Ectodermal cell (in vitro differentiated cells): Measurements from ENCODE around the gene PCDHGA6. TPM values are rescaled to one million over a fixed set of nuclear protein-coding genes. Genes with fewer than 3 reads are reported as not detected.
"Not testable (repeated sequence)": the region's sequence is repeated elsewhere in the genome, so short reads cannot be mapped to it uniquely, and the experiment has no call there.

ENCODE experiments used
- H3K27ac ChIP-seq: 2 replicates; pipeline ENCODE4 v1.7.0; 2013; ENCODE audit warnings: mild to moderate bottlenecking, low read depth, low read length; ENCODE audit not compliant: insufficient read depth, poor library complexity, severe bottlenecking
- H3K27me3 ChIP-seq: 2 replicates; pipeline ENCODE4 v1.7.0; 2013; ENCODE audit warnings: mild to moderate bottlenecking, low read length; ENCODE audit not compliant: insufficient read depth, control insufficient read depth, poor library complexity, severe bottlenecking
- H3K36me3 ChIP-seq: one replicate; pipeline ENCODE4 v1.7.0; 2013; ENCODE audit warnings: low read length; ENCODE audit not compliant: control insufficient read depth, insufficient read depth
- H3K4me1 ChIP-seq: one replicate; pipeline ENCODE4 v1.7.0; 2013; ENCODE audit warnings: low read length; ENCODE audit not compliant: control insufficient read depth, insufficient read depth
- H3K4me3 ChIP-seq: 2 replicates; pipeline ENCODE4 v1.7.0; 2013; ENCODE audit warnings: low read depth, low read length, control low read depth; ENCODE audit not compliant: insufficient read depth
- H3K9me3 ChIP-seq: 2 replicates; pipeline ENCODE4 v1.7.0; 2013; ENCODE audit warnings: mild to moderate bottlenecking, low read length, moderate library complexity; ENCODE audit not compliant: control insufficient read depth
- WGBS, 2 experiments: methylation state at CpG; one replicate each; pipeline ENCODE4 v1.1.7; 2013; ENCODE audit warnings: missing lambda C conversion rate in 2 of 2; 5-methylcytosine and 5-hydroxymethylcytosine counted together
- polyA plus RNA-seq, 4 experiments: library from polyadenylated mRNA; stranded (reverse); fragments of 50-300 nt; gene quantifications; one replicate each; pipeline ENCODE4 v1.2.3, GENCODE V29; 2013

The PCDHGA6 gene
- polyA plus RNA-seq (2013, experiment 1 of 4): 0.70 TPM
- polyA plus RNA-seq (2013, experiment 2 of 4): 0.92 TPM
- polyA plus RNA-seq (2013, experiment 3 of 4): 0.32 TPM
- polyA plus RNA-seq (2013, experiment 4 of 4): 0.57 TPM

DNA sequence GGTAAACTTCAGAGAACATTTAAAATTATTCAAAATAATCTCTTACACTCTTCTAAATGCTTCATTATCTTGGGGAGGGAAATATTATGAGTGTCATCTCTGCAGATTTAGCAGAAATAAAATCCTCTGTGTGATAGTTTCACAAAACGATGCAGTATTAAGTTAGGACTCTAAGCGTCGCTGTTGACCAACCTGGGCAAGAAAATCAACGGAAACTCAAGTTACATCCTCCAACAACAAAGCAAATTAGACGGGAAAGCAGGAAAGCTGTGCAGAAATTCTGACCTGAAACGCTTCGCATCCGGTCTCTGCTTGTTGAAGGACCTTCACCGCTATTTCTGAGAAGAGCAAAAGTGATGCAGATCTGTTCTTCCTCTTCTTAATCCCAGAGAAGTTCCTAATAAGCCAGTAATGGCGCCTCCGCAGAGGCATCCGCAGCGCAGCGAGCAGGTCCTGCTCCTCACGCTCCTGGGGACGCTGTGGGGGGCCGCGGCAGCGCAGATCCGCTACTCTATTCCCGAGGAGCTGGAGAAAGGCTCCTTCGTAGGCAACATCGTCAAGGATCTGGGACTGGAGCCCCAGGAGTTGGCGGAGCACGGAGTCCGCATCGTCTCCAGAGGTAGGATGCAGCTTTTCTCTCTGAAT, at the start of gene PCDHGA6:
PCDHGA6 (plus strand) TSS at position 219 of the 645 bp plus-strand sequence; CDS start at position 412, 193 bp downstream.
- H3K9me3 ChIP-seq: peaks cover 10% of the 10 kb centered on the region
- H3K4me1 ChIP-seq: no peaks in the 10 kb centered on the region
- H3K27ac ChIP-seq: no peak within 1 kb of the TSS
- H3K4me3 ChIP-seq: no peak within 1 kb of the TSS
- no peaks in the 10 kb centered on the region for H3K27me3 ChIP-seq
- H3K36me3 ChIP-seq: no peaks in the 10 kb centered on the region
- WGBS, 2 experiments: 94% methylated on average over 27 of the region's 27 CpGs

DNA sequence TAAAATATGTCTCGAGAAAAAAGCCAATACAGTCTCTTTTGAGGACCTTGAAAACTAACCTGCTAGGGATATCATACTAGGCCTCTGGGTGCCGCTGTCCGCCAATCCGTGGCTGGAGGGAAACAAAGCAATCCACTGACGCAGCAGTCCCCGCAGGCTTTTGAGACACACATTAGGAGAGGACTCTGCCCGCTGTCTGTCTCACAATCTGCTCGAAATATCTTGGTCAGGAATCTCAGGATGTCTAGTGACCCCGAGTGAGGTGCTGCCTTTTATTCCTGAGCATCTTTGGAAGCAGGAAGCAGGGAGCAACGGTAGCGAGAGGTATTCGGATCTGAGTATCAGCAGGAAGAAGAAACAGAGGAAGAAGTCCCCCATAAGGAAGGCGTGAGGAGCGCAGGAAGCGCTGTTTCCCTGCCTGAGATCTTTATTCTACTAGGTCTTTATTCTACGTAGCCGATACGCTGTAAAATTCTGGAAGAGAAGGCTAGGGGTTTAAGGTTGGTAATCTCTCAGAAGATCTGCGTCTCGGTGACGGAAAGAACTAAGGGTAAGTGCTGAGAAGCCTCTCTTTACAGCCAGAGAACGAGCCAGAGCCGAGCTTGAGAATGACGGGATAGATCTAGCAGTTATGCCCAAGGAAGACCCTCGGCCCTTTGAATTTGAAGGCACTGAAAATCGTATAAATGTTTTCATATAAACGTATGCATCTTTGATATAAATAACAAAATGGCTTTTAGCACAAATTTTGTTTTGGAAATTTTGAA, 47.4 kb upstream of the PCDHGA6 start:
- no peaks in the 10 kb centered on the region for H3K27me3 ChIP-seq
- peaks cover 2% of the 10 kb centered on the region for H3K9me3 ChIP-seq
- WGBS, 2 experiments: 77 to 83% methylated on average over 27 of the region's 27 CpGs
- no peaks in the 10 kb centered on the region for H3K36me3 ChIP-seq
- no peak overlapping the region for H3K4me3 ChIP-seq
- no peaks in the 10 kb centered on the region for H3K4me1 ChIP-seq
- H3K27ac ChIP-seq: no peak overlapping the region

DNA sequence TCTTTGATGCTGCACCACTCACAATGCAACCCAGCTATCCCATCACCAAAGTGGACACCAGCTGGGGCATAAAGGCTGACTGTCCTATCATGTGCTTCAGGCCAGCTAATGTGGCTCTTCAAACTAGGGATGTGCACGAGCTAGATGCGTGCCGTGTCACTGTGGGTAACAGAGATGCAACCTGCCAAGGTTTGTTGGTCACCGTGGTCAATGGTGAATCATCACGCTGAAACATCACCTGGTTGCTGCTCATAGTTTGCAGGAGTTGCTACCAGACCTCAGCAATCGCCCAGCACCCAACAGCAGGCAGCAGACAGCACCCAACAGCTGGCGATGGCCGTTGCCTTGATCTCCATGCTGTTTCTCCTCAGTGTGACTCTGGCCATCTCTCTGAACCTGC, 45.5 kb upstream of the PCDHGA6 start:
- H3K36me3 ChIP-seq: no peaks in the 10 kb centered on the region
- H3K27ac ChIP-seq: no peak overlapping the region
- no peaks in the 10 kb centered on the region for H3K4me1 ChIP-seq
- 89 to 91% methylated on average over 8 of the region's 8 CpGs for WGBS, 2 experiments
- no peaks in the 10 kb centered on the region for H3K9me3 ChIP-seq
- no peak overlapping the region for H3K4me3 ChIP-seq
- H3K27me3 ChIP-seq: no peaks in the 10 kb centered on the region

DNA sequence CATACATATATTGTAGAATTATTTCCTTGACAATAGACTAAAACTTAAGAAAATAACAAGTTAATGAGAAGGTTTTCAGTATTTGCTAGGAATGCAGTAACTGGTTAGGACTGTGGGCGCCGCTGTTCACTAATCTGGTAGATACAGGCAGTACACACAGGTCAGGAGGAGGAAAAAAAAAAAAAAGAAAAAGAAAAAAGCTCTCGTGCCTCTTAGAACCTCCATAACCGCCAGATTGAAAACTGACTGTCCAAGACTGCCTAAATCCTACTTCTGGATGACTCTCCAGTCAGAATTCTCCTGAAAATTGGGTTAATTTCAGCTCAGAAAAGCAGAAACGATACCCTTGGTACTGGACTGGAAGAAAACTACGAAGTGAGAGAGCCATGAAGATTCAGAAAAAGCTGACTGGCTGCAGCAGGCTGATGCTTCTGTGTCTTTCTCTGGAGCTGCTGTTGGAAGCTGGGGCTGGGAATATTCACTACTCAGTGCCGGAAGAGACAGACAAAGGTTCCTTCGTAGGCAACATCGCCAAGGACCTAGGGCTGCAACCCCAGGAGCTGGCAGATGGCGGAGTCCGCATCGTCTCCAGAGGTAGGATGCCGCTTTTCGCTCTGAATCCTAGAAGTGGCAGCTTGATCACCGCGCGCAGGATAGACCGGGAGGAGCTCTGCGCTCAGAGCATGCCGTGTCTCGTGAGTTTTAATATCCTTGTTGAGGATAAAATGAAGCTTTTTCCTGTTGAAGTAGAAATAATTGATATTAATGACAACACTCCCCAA, 43.2 kb upstream of the PCDHGA6 start, which contains the start of gene PCDHGA1:
PCDHGA1 (plus strand) TSS at position 216 of the 782 bp plus-strand sequence.
- no peak within 1 kb of the TSS for H3K27ac ChIP-seq
- no peak within 1 kb of the TSS for H3K4me3 ChIP-seq
- H3K4me1 ChIP-seq: no peaks in the 10 kb centered on the region
- H3K36me3 ChIP-seq: no peaks in the 10 kb centered on the region
- no peaks in the 10 kb centered on the region for H3K9me3 ChIP-seq
- H3K27me3 ChIP-seq: no peaks in the 10 kb centered on the region
- 88 to 89% methylated on average over 21 of the region's 21 CpGs for WGBS, 2 experiments

DNA sequence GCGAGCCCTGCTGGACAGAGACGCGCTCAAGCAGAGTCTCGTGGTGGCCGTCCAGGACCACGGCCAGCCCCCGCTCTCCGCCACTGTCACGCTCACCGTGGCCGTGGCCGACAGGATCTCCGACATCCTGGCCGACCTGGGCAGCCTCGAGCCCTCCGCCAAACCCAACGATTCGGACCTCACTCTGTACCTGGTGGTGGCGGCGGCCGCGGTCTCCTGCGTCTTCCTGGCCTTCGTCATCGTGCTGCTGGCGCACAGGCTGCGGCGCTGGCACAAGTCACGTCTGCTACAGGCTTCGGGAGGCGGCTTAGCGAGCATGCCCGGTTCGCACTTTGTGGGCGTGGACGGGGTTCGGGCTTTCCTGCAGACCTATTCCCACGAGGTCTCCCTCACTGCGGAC, 41.1 kb upstream of the PCDHGA6 start:
- H3K27me3 ChIP-seq, H3K36me3 ChIP-seq, H3K4me3 ChIP-seq, H3K9me3 ChIP-seq, H3K27ac ChIP-seq, H3K4me1 ChIP-seq: not testable (repeated sequence)
- WGBS, 2 experiments: 96% methylated on average over 39 of the region's 39 CpGs

DNA sequence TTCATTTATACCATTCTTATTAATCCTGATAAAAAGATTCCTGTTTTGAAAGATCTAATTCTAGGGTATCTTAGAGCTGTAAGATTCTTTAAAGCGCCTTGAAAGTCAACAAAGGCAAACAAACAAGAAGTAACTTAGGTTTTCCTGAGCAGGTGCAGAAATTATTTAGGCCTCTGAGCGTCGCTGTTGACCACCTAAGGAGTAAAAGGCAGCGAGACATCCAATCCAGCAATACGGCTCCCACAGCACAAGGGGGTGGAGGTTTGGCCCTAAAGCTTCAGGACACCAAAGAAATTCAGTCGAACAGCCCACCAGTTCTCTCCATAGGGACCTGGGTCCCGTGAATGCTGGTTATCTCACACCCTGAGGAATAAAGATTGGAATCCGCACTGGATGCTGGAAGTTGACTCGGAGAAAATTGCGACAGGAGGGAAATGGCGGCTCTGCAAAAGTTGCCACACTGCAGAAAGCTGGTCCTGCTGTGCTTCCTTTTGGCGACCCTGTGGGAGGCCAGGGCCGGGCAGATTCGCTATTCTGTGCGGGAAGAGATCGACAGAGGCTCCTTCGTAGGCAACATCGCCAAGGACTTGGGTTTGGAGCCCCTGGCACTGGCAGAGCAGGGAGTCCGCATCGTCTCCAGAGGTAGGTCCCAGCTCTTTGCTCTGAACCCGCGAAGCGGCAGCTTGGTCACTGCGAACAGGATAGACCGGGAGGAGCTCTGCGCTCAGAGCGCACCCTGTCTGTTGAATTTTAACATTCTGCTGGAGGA, 35.0 kb upstream of the PCDHGA6 start, which contains the start of gene PCDHGA2:
PCDHGA2 (plus strand) TSS at position 223 of the 769 bp plus-strand sequence.
- H3K36me3 ChIP-seq: no peaks in the 10 kb centered on the region
- H3K27me3 ChIP-seq: no peaks in the 10 kb centered on the region
- WGBS, 2 experiments: 81% methylated on average over 27 of the region's 27 CpGs
- no peaks in the 10 kb centered on the region for H3K4me1 ChIP-seq
- H3K4me3 ChIP-seq: no peak within 1 kb of the TSS
- no peaks in the 10 kb centered on the region for H3K9me3 ChIP-seq
- H3K27ac ChIP-seq: no peak within 1 kb of the TSS

DNA sequence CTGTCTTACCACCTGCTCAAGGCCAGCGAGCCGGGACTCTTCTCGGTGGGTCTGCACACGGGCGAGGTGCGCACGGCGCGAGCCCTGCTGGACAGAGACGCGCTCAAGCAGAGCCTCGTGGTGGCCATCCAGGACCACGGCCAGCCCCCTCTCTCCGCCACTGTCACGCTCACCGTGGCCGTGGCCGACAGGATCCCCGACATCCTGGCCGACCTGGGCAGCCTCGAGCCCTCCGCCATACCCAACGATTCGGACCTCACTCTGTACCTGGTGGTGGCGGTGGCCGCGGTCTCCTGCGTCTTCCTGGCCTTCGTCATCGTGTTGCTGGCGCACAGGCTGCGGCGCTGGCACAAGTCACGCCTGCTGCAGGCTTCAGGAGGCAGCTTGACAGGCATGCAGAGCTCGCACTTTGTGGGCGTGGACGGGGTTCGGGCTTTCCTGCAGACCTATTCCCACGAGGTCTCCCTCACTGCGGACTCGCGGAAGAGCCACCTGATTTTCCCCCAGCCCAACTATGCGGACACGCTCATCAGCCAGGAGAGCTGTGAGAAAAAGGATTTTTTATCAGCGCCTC, 32.8 kb upstream of the PCDHGA6 start:
- not testable (repeated sequence) for H3K36me3 ChIP-seq, H3K9me3 ChIP-seq, H3K27me3 ChIP-seq, H3K4me3 ChIP-seq, H3K4me1 ChIP-seq, H3K27ac ChIP-seq
- WGBS, 2 experiments: 96 to 97% methylated on average over 41 to 45 of the region's 45 CpGs

DNA sequence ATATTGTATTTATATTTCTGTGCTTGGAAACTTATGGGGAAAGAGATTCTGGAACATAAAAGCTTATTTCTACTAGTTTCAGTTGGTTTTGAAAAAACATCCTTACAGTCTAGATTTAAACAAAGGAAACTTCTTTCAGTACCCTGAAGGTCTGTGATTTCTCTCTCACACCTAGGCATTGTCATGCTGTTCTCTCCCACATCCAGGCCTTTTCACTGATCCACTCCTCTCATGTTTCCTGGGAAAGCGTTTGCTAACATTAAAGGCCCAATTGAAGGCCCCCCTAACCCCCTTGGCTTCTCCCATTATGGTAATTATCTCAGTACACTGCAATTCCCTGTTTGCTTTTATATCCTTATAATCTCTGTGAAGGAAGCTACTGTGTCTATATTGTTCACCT, 30.9 kb upstream of the PCDHGA6 start:
- no peaks in the 10 kb centered on the region for H3K27me3 ChIP-seq
- WGBS, 2 experiments: 68 to 69% methylated on average over 1 of the region's 1 CpG
- H3K4me3 ChIP-seq: no peak overlapping the region
- no peak overlapping the region for H3K27ac ChIP-seq
- no peaks in the 10 kb centered on the region for H3K36me3 ChIP-seq
- peaks cover 7% of the 10 kb centered on the region for H3K9me3 ChIP-seq
- H3K4me1 ChIP-seq: no peaks in the 10 kb centered on the region

DNA sequence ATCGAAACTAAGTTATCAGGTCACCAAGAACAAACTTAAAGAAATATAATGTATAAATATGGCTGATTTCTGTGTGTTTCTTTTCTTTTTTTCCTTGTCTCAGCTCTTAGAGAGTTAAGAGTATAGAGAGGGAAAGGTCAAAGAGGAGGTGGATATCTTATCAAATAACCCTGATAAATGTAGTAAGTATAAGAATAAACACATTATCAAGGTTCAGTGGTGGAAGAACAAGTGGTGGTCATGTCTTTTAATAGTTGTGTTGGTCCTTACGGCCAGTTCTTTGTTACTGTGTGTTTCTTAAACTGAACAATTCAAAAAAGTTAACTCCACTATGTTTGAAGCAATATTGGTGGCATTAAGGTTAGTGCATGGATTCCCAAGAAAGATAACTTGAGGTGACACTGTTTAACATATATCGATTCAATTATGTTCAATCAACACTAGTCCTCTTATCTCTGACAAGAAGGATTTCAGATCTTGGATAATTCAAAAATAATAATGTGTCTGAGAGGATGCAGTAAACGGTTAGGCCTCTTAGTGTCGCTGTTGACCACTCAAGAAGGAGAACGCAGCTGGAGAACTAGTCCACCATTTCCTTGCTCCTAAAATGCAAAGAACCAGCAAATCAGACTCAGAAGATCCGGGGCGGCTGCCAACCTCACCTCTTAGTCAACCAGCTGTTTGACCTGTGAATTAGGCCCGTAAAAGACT, 30.3 kb upstream of the PCDHGA6 start, which contains the start of gene PCDHGA3:
PCDHGA3 (plus strand) TSS at position 588 of the 711 bp plus-strand sequence. CDS start 205 bp downstream, outside the sequence.
- Histone ChIP-seq H3K4me1 (no peaks in the 10 kb centered on the region), H3K27ac (no peak within 1 kb of the TSS), H3K27me3 (no peaks in the 10 kb centered on the region), H3K36me3 (no peaks in the 10 kb centered on the region), H3K4me3 (peak within 1 kb of the TSS; percentile 35), H3K9me3 (peaks cover 7% of the 10 kb centered on the region)
- 62 to 70% methylated on average over 7 to 8 of the region's 9 CpGs for WGBS, 2 experiments
